ENCODE results near the gene PLPP1. TPM values are rescaled to one million over a fixed set of nuclear protein-coding genes. Genes with fewer than 3 reads are reported as not detected.

Gene PLPP1
- total and polyA plus RNA-seq, 2 donors (not counting 1 experiment from before 2014, with no cell fraction given), result 5.5 to 8.8 TPM

DNA sequence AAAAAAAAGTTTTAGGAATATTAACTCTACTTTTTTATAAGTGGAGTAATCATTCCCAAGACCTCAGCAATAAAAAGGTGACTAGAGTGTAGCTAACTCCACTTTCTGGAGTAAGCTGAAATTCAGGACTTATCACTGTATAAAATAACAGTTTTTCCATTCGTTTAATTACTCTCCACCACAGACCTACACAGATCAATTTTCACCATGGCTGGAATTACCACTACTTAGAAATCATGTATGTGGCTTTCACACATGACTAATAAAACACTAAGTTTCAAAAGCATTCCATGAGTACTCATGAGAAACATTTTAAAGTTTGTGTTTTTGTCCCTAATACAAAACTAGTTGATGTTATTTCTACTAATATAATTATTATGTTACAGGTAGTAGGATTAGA lies 9.9 kb downstream of the PLPP1 start:
- intact Hi-C loops (cut with micrococcal nuclease), result no loop called here
- no peak for ATAC-seq (ENCODE audit: low read depth)
- Histone ChIP-seq H2AFZ (ENCODE audit: insufficient read depth, low read depth, low read length, poor library complexity, severe bottlenecking) (no peak overlapping the region), H3K4me1 (ENCODE audit: control insufficient read depth in 2 of 2, insufficient read depth in 2 of 2, low read length in 2 of 2) (no peaks in the 10 kb centered on the region), H3K4me2 (replicated peaks; ENCODE audit: low read depth, low read length, poor library complexity, severe bottlenecking) (no peak overlapping the region), H3K79me2 (ENCODE audit: control insufficient read depth, insufficient read depth, low read length) (no peaks in the 10 kb centered on the region), H3K27me3 (replicated peaks in 1 of 4; ENCODE audit: control extremely low read depth in 1 of 4, control insufficient read depth in 3 of 4, insufficient read depth in 4 of 4, low read length in 3 of 4) (no peaks in the 10 kb centered on the region), H3K36me3 (replicated peaks in 1 of 2; ENCODE audit: control extremely low read depth in 1 of 2, control insufficient read depth in 1 of 2, extremely low read depth in 1 of 2, insufficient read depth in 2 of 2, low read length in 1 of 2) (no peaks in the 10 kb centered on the region), H4K20me1 (ENCODE audit: control insufficient read depth, insufficient read depth, low read length, poor library complexity, severe bottlenecking) (no peaks in the 10 kb centered on the region), H3K9ac (ENCODE audit: low read length) (no peak overlapping the region), H3K4me3 (ENCODE audit: control extremely low read depth in 1 of 5, extremely low read depth in 1 of 5, insufficient read depth in 1 of 5, low read depth in 2 of 5, low read length in 4 of 5) (no peak overlapping the region), H3K27ac (ENCODE audit: low read length in 2 of 2) (no peak overlapping the region), H3K9me3 (ENCODE audit: control extremely low read depth in 1 of 3, control insufficient read depth in 2 of 3, insufficient read depth in 1 of 3, low read length in 2 of 3) (no peaks in the 10 kb centered on the region)
- Mint-ChIP-seq H3K9me3 (ENCODE audit: insufficient read depth) (no peaks in the 10 kb centered on the region), H3K27ac (no peak overlapping the region), H3K27me3 (no peaks in the 10 kb centered on the region), H3K4me3 (no peak overlapping the region), H3K4me1 (no peaks in the 10 kb centered on the region)
- no peak for DNase-seq
- POLR2A ChIA-PET, result no interaction called here
- WGBS (ENCODE audit: insufficient coverage), result no CpG with 5 or more reads among the region's 1 CpG
- TF ChIP-seq, protein P1, sequence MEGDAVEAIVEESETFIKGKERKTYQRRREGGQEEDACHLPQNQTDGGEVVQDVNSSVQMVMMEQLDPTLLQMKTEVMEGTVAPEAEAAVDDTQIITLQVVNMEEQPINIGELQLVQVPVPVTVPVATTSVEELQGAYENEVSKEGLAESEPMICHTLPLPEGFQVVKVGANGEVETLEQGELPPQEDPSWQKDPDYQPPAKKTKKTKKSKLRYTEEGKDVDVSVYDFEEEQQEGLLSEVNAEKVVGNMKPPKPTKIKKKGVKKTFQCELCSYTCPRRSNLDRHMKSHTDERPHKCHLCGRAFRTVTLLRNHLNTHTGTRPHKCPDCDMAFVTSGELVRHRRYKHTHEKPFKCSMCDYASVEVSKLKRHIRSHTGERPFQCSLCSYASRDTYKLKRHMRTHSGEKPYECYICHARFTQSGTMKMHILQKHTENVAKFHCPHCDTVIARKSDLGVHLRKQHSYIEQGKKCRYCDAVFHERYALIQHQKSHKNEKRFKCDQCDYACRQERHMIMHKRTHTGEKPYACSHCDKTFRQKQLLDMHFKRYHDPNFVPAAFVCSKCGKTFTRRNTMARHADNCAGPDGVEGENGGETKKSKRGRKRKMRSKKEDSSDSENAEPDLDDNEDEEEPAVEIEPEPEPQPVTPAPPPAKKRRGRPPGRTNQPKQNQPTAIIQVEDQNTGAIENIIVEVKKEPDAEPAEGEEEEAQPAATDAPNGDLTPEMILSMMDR (IDR thresholded peaks at IDR 0.05), result no peak
- TF ChIP-seq EZH2 (IDR thresholded peaks at IDR 0.05; ENCODE audit: borderline replicate concordance, insufficient read depth, low read depth, low read length, poor library complexity, severe bottlenecking), result no peak
- CTCF ChIA-PET, result no interaction called here

DNA sequence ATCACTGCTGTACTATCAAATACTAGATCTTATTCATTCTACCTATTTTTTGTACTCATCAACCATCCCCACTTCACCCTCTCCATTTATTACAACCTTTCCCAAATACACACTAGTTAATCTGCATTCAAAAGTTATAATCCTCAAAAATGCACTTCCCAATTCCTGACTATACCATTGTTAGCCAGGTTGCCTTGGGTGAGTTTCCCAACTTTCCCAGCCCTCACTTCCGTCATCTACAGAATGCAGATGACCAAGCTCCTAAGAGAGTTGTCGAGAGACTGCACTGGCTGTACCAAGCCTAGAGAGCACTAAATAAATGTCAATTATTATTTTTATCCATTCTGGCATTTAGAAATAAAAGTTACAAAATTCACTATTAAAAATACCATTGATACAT lies 11.5 kb downstream of the PLPP1 start:
- no peaks in the 10 kb centered on the region for H3K9me3 Mint-ChIP-seq (ENCODE audit: insufficient read depth)
- no peak overlapping the region for H3K4me3 ChIP-seq (ENCODE audit: control extremely low read depth in 1 of 5, extremely low read depth in 1 of 5, insufficient read depth in 1 of 5, low read depth in 2 of 5, low read length in 4 of 5)
- no peaks in the 10 kb centered on the region for H3K27me3 Mint-ChIP-seq
- H3K4me3 Mint-ChIP-seq, result no peak overlapping the region
- H3K79me2 ChIP-seq (ENCODE audit: control insufficient read depth, insufficient read depth, low read length), result no peaks in the 10 kb centered on the region
- H3K9me3 ChIP-seq (ENCODE audit: control extremely low read depth in 1 of 3, control insufficient read depth in 2 of 3, insufficient read depth in 1 of 3, low read length in 2 of 3), result no peaks in the 10 kb centered on the region
- no peak overlapping the region for H3K4me2 ChIP-seq (replicated peaks; ENCODE audit: low read depth, low read length, poor library complexity, severe bottlenecking)
- TF ChIP-seq, protein P1 (IDR thresholded peaks at IDR 0.05), result no peak
- no peak for TF ChIP-seq EZH2 (IDR thresholded peaks at IDR 0.05; ENCODE audit: borderline replicate concordance, insufficient read depth, low read depth, low read length, poor library complexity, severe bottlenecking)
- DNase-seq, result no peak
- ChIA-PET CTCF (no interaction called here), POLR2A (no interaction called here)
- no peak for ATAC-seq (ENCODE audit: low read depth)
- H3K27ac Mint-ChIP-seq, result no peak overlapping the region
- no peak overlapping the region for H3K27ac ChIP-seq (ENCODE audit: low read length in 2 of 2)
- no peaks in the 10 kb centered on the region for H3K27me3 ChIP-seq (replicated peaks in 1 of 4; ENCODE audit: control extremely low read depth in 1 of 4, control insufficient read depth in 3 of 4, insufficient read depth in 4 of 4, low read length in 3 of 4)
- 100% methylated on average over 1 of the region's 2 CpGs for WGBS (ENCODE audit: insufficient coverage)
- intact Hi-C loops (cut with micrococcal nuclease), result no loop called here
- H3K9ac ChIP-seq (ENCODE audit: low read length), result no peak overlapping the region
- H3K4me1 Mint-ChIP-seq, result no peaks in the 10 kb centered on the region
- H4K20me1 ChIP-seq (ENCODE audit: control insufficient read depth, insufficient read depth, low read length, poor library complexity, severe bottlenecking), result no peaks in the 10 kb centered on the region
- no peak overlapping the region for H2AFZ ChIP-seq (ENCODE audit: insufficient read depth, low read depth, low read length, poor library complexity, severe bottlenecking)
- H3K36me3 ChIP-seq (replicated peaks in 1 of 2; ENCODE audit: control extremely low read depth in 1 of 2, control insufficient read depth in 1 of 2, extremely low read depth in 1 of 2, insufficient read depth in 2 of 2, low read length in 1 of 2), result no peaks in the 10 kb centered on the region
- H3K4me1 ChIP-seq (ENCODE audit: control insufficient read depth in 2 of 2, insufficient read depth in 2 of 2, low read length in 2 of 2), result no peaks in the 10 kb centered on the region
